Posterior cingulate gyrus (tissue), 11 donors: ENCODE results near the gene CYP3A4.
"Not testable (repeated sequence)": the region's sequence is repeated elsewhere in the genome, so short reads cannot be mapped to it uniquely, and the experiment has no call there.

Source experiments
- DNase-seq, 10 donors: peaks; one replicate each; pipeline versions ENCODE4 v3.0.0 to v3.0.0-alpha.2; 2020 to 2021; ENCODE audit warnings: mixed read lengths in 3 of 10
- intact Hi-C: fragments of 100-400 bp; cut with DNase I; formaldehyde crosslinking; loops from one replicate; pipeline ENCODE4 v1.15.1; 2023

CYP3A4 gene

DNA sequence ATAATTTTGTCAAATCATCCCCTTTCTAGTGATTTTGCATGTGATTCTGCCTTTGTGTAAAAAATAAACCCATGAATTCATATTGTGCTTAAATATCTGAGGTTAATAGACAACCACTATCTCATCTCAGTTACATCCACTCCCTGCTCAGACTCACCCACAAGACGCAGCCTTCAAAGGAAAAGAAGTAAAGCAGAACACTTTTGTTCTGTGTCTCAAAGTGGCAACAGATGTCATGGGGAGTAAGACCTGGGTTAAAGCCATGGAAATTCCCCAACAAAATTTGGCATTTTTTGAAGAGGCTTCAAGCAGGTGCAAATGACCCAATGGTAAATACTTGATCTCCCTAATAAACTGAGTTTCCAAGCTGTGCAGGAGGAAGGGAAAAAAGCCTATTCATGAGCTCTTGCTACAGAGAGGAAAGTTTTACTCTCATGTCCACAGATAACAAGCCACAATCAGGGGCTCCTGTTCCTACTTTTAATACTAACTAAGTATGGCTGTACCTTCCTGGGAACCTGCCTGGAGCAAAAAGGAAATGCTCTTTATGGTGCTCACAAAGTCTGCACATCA lies 53.7 kb downstream of the CYP3A4 start:
- intact Hi-C loops, result no loop called here
- DNase-seq, result no peak

DNA sequence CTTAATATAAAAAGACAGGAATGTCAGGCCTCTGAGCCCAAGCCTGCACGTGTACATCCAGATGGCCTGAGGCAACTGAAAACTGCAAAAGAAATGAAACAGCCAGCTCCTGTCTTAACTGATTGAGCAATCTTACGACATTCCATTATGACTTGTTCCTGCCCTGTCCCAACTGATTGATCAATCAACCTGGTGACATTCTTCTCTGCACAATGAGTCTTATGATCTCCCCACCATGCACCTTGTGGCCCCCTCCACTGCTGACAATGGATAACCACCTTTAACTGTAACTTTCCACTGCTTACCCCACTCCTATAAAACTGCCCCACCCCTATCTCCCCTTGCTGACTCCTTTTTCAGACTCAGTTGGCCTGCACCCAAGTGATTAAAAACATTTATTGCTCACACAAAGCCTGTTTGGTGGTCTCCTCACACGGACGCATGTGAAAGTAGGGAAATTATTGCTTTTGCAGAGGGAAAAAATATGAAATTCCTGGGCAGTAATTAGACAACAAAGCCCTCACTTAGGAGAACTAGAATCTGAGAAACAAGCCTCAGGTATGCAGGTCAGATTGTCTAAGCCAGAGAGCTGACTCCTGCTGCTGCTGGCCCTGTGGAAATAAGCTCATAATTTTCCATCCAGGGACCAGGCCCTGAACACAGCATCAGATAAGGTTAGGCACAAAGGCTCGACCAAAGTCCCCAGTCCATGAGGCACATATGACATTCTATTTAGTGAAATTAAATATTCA lies 54.3 kb downstream of the CYP3A4 start:
- DNase-seq, result no peak
- intact Hi-C loops, result no loop called here

DNA sequence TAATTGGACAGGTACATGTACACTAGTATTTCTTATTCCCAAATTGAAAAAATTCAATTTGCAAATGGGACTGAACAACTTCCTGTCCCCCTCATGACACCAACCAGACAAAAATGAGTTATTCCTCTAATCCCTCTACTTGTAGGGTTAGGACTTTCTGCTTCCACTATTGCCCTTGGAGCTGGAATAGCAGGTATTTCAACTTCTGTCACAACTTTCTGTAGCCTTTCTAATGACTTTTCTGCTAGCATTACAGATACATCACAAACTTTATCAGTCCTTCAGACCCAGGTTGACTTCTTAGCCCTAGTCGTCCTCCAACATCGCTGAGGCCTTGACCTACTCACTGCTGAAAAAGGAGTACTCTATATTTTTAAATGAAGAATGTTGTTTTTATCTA lies 55.4 kb downstream of the CYP3A4 start:
- intact Hi-C loops, result no loop called here
- no peak for DNase-seq

DNA sequence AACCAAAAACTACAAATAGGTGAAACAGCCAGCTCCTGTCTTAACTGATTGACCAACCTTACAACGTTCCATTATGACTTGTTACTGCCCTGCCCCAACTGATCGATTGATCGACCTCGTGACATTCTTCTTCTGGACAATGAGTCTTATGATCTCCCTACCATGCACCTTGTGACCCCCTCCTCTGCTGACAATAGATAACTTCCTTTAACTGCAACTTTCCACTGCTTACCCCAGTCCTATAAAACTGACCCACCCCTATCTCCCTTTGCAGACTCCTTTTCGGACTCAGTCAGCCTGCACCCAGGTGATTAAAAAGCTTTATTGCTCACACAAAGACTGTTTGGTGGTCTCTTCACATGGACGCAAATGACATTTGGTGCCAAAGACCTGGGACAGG lies 60.8 kb downstream of the CYP3A4 start:
- intact Hi-C loops, DNase-seq: not testable (repeated sequence)

DNA sequence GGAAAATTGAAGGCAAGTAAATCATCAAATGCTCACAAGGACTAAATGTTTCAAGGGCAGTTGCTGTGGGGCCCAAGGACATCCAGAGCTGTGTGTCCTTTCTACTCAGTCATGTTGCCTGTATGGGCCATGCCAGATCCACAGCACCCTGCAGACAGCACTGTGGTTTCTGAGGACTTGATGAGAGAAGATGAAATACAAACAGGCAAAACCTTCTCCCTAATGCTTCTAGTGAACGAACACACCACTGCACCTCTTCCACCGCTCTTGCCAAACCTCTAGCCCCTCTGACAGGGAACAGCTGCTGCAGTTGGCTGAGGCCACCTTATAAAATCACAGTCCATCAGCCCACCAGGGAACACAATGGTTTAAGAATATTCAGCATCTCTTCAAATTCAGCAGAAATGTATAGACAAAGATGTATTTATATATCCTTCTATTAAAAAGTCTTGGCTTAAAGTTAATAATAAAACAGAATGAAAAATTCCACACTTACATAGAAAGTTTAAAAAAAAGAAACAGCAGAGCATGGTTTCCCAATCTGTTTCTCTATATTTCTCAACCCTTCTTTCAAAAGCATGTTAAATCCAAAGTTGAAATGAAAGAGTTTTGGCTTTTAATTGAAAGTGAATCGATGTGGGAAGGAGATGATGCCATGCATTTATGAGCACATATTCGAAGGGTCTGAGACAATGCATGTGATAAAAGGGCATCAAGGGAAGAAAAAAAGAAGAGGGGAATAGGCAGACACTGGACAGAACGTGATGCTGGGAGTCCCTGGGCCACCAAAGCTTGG lies 63.0 kb downstream of the CYP3A4 start:
- intact Hi-C loops, result no loop called here
- no peak for DNase-seq

DNA sequence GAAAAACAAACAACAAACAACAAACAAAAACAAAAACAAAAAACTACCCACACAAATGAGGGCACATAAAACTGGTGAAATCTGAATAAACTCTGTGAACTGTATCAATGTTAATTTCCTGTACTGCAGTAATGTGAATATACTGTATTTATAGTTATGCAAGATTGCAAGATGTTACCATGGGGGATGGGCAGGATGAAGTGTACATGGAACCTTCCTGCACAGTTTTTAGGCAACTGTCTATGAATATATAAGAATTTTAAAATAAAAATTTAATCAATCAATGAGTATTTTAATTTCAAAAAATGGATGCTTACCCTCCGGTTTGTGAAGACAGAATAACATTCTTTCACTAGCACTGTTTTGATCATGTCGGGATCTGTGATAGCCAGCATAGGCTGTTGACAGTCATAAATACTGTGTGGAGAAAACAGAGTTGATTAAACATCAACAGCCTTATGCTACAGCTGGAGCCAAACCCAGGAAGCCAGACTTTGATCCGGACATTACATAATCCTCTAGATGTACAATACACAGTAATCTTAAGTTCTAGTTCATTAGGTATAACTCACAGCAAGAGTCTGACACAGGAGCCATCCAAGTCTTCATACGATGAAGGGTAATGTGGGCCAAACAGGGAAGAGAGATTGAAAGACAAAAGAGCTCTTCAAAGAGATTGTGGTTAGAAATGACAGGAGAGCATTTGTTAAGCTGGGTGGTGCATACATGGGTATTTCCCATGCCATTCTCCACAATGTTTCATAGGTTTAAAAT lies 63.8 kb downstream of the CYP3A4 start:
- DNase-seq, result no peak
- intact Hi-C loops, result no loop called here

DNA sequence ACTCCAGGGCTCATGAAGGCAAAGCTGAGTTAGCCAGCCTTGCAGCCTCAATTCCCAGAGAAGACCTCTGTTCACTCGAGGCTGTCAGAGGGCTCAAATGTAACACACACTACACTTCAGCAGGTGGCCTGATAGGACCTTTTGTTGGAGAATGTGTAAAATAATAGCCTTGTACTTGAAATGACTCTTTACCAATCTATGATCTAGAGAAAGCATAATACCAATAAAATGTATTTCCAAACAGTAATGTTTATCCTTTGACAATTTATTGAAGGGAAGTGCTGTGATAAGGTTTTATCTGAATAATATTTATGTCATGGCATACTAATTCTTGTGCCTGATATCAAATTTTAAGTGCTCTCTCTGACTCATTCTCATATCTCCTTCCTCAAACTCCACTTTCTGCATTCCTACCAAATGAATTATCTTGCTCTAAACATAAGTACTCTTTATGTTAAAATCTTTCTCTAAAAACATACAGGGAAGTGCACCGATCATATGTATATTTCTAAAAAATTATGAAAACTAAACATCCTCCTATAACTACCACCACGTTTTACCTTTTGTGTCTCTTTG lies 69.9 kb downstream of the CYP3A4 start:
- intact Hi-C loops, result no loop called here
- DNase-seq, result no peak

DNA sequence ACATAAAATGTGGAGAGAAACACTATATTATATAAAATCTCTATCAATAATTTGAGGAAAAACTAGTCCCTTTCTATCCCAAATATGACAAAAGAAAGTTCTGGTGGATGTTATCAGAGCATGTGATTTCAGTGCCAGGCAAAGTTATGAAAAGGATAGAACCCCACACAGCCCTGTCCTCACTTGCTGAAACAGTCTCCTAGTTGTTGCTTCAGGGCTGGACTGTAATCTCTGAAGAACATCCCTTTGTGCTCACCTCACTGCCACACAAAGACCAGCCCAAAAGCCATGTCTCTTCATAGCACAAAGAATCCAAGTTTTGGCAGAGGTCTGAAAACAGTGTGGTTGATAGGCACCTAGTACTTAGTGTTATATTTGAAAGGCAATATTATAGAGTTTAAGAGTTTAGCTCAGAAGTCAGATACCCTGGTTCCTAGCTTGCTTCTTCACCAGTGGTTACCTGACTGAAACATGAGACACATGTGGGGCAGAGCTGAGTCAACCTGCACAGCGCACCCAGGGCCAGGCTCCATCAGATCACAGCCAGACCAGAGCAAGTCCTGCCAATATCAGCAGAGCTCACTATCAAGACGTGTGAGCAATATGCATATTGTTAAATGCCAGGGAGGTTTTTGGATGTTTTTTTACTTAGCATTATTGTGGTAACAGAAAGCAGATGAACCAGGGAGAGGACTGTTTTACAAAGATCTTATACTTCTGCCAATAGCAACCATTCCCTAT lies 74.0 kb downstream of the CYP3A4 start:
- intact Hi-C loops, result no loop called here
- no peak for DNase-seq

DNA sequence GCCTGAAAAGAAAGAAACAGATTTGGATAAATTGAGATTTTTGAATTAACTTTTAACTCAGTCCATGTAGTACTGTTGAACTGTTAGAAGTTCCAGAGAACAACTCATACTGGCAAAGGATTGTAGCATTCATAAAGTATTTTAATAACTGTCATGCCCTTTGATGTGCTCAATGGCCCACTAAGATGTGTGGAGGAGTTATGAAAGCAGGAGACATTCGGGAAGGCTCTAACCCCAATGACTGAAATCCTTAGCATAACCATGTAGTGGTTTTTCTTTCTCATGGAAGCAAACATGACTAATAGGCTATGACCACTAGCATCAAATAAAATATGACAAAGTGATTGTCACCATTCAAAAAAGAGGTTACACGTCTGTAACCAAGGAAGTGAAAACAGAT lies 74.7 kb downstream of the CYP3A4 start:
- intact Hi-C loops, result no loop called here

DNA sequence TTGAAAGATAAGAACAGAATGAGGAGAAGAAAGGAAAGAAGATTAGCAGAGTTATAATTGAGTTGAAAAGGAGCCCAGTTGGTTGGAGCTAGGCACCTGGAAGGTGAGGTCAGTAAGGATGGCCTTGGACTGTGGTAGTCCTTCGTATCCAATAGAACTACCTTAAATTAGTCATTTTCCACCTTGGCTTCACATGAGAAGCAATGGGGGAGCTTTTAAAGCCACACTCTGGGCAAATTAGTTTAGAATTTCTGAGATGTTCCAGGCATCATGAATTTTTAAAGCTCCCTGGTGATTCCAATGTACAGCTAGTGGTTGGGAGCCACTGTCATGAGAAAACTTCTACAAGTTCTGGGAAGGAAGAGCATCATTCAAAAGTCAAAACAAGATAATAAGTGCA lies 76.9 kb downstream of the CYP3A4 start:
- intact Hi-C loops, result no loop called here
- no peak for DNase-seq

More for the DNA sequence above, 74.7 kb downstream of the CYP3A4 start:
- no peak for DNase-seq
